IMR-90 (cell line): ENCODE measurements around the gene CADM2. TPM values are rescaled to one million over a fixed set of nuclear protein-coding genes. Genes with fewer than 3 reads are reported as not detected.

ENCODE experiments used
- ATAC-seq: fragments of 200-7000 bp; cut with Tn5 transposase; 2 replicates; pipeline ENCODE4 v1.9.1; 2020; ENCODE audit warnings: low read depth, mild to moderate bottlenecking, moderate library complexity
- BruUV-seq: library from RNA; stranded (reverse); fragments of 400-500 nt; replicated peaks from 2 replicates; lab custom pipeline; 2021; lab: Mats Ljungman, UMichigan
- CTCF ChIA-PET: fragments of 300-600 bp; formaldehyde crosslinking; extraction: SDS; loops from one replicate; lab custom pipeline; 2021; ENCODE audit warnings: antibody characterized with exemption; lab: Yijun Ruan, JAX
- POLR2A ChIA-PET: fragments of 300-600 bp; sonication (Branson Sonifier 250); formaldehyde crosslinking; loops from one replicate; lab custom pipeline; 2022; ENCODE audit warnings: antibody characterized with exemption; ENCODE audit not compliant: unreplicated experiment; lab: Charles Lee
- DNase-seq: peaks from one replicate; pipeline ENCODE4 v3.0.0; 2013
- H2AFZ ChIP-seq: replicated peaks from 2 replicates; pipeline ENCODE3; 2013; ENCODE audit warnings: low read length, mild to moderate bottlenecking; ENCODE audit not compliant: poor library complexity
- H2AK5ac ChIP-seq: 2 replicates; pipeline ENCODE4 v1.6.1; 2013; ENCODE audit warnings: low read depth, low read length, inconsistent platforms
- H2AK9ac ChIP-seq: replicated peaks from 2 replicates; pipeline ENCODE3; 2013; ENCODE audit warnings: mild to moderate bottlenecking, low read depth, low read length, moderate library complexity; ENCODE audit not compliant: poor library complexity
- H2BK120ac ChIP-seq: 2 replicates; pipeline ENCODE4 v1.6.1; 2013; ENCODE audit warnings: low read depth, low read length, inconsistent platforms
- H2BK15ac ChIP-seq: 3 replicates; pipeline ENCODE4 v1.6.1; 2013; ENCODE audit warnings: low read depth, low read length, inconsistent platforms
- H2BK20ac ChIP-seq: 2 replicates; pipeline ENCODE4 v1.6.1; 2013; ENCODE audit warnings: low read depth, mild to moderate bottlenecking, inconsistent platforms, low read length, moderate library complexity
- H2BK5ac ChIP-seq: 2 replicates; pipeline ENCODE4 v1.6.1; 2013; ENCODE audit warnings: mild to moderate bottlenecking, low read depth, low read length, inconsistent platforms; ENCODE audit not compliant: poor library complexity, severe bottlenecking
- H3K14ac ChIP-seq: replicated peaks from 2 replicates; pipeline ENCODE4 v1.6.1; 2013; ENCODE audit warnings: low read depth, low read length, inconsistent platforms
- H3K18ac ChIP-seq: 2 replicates; pipeline ENCODE4 v1.6.1; 2013; ENCODE audit warnings: low read depth, low read length, control low read depth
- H3K23ac ChIP-seq: 2 replicates; pipeline ENCODE4 v1.6.1; 2013; ENCODE audit warnings: low read depth, low read length, inconsistent platforms
- H3K27ac ChIP-seq: 2 replicates; pipeline ENCODE4 v1.5.1; 2013; ENCODE audit warnings: mild to moderate bottlenecking, control low read depth, low read length; ENCODE audit not compliant: insufficient read depth
- H3K27me3 ChIP-seq: 2 replicates; pipeline ENCODE4 v1.6.1; 2013; ENCODE audit warnings: low read length; ENCODE audit not compliant: control insufficient read depth, insufficient read depth
- H3K36me3 ChIP-seq: 2 replicates; pipeline ENCODE4 v1.6.1; 2013; ENCODE audit warnings: low read length, mixed read lengths; ENCODE audit not compliant: control insufficient read depth, insufficient read depth
- H3K4ac ChIP-seq: 2 replicates; pipeline ENCODE4 v1.6.1; 2013; ENCODE audit warnings: low read depth, low read length, inconsistent platforms
- H3K4me1 ChIP-seq: 2 replicates; pipeline ENCODE4 v1.6.1; 2013; ENCODE audit warnings: low read length, mixed read lengths; ENCODE audit not compliant: control insufficient read depth, insufficient read depth
- H3K4me2 ChIP-seq: 2 replicates; pipeline ENCODE4 v1.6.1; 2013; ENCODE audit warnings: low read depth, mild to moderate bottlenecking, control low read depth, low read length, moderate library complexity
- H3K4me3 ChIP-seq: 2 replicates; pipeline ENCODE4 v1.5.1; 2013; ENCODE audit warnings: low read depth, mild to moderate bottlenecking, control low read depth, low read length, moderate library complexity; ENCODE audit not compliant: insufficient read depth
- H3K56ac ChIP-seq: 2 replicates; pipeline ENCODE4 v1.6.1; 2013; ENCODE audit warnings: low read length, inconsistent platforms; ENCODE audit not compliant: insufficient read depth; ENCODE audit errors: extremely low read depth
- H3K79me1 ChIP-seq, 2 experiments: 2 replicates each; pipeline ENCODE4 v1.6.1; 2013; ENCODE audit warnings: low read length in 2 of 2, inconsistent platforms in 1 of 2, low read depth in 1 of 2
- H3K9ac ChIP-seq: 2 replicates; pipeline ENCODE4 v1.6.1; 2013; ENCODE audit warnings: low read depth, low read length, control low read depth
- H3K9me1 ChIP-seq: 2 replicates; pipeline ENCODE4 v1.6.1; 2013; ENCODE audit warnings: low read length, inconsistent platforms; ENCODE audit not compliant: insufficient read depth
- H3K9me3 ChIP-seq: 2 replicates; pipeline ENCODE4 v1.6.1; 2013; ENCODE audit warnings: low read length; ENCODE audit not compliant: control insufficient read depth, insufficient read depth
- H4K20me1 ChIP-seq: 2 replicates; pipeline ENCODE4 v1.6.1; 2013; ENCODE audit warnings: low read length, inconsistent platforms; ENCODE audit not compliant: insufficient read depth
- H4K5ac ChIP-seq: 2 replicates; pipeline ENCODE4 v1.6.1; 2013; ENCODE audit warnings: mild to moderate bottlenecking, low read depth, low read length, control low read depth
- H4K8ac ChIP-seq, 2 experiments: 2 replicates each; pipeline ENCODE4 v1.6.1; 2013; ENCODE audit warnings: low read depth in 2 of 2, low read length in 2 of 2, control low read depth in 1 of 2, inconsistent platforms in 1 of 2
- H4K91ac ChIP-seq: 2 replicates; pipeline ENCODE4 v1.6.1; 2013; ENCODE audit warnings: low read depth, low read length, inconsistent platforms; ENCODE audit not compliant: insufficient read depth
- BHLHE40 ChIP-seq: fragments of 150-350 bp; IDR thresholded peaks from 2 replicates; pipeline ENCODE4 v1.6.1; 2016; ENCODE audit warnings: mild to moderate bottlenecking, low read depth, low read length
- CEBPB ChIP-seq: IDR thresholded peaks from 2 replicates; pipeline ENCODE4 v1.6.1; 2012; ENCODE audit warnings: low read depth, low read length, improper control_type of control experiment
- CHD1 ChIP-seq: IDR thresholded peaks from 2 replicates; pipeline ENCODE4 v1.6.1; 2012; ENCODE audit warnings: low read depth, low read length, improper control_type of control experiment
- CTCF ChIP-seq: conservative IDR thresholded peaks from 2 replicates; pipeline ENCODE4 v1.5.1; 2012; ENCODE audit warnings: mild to moderate bottlenecking, low read depth, low read length, improper control_type of control experiment
- ELK1 ChIP-seq: fragments of 150-350 bp; IDR thresholded peaks from 2 replicates; pipeline ENCODE4 v1.6.1; 2016; ENCODE audit warnings: low read depth, mild to moderate bottlenecking, low read length, moderate library complexity, borderline replicate concordance
- FOS ChIP-seq: fragments of 150-350 bp; IDR thresholded peaks from 2 replicates; pipeline ENCODE4 v1.6.1; 2016; ENCODE audit warnings: low read depth, low read length
- MAFK ChIP-seq: IDR thresholded peaks from 2 replicates; pipeline ENCODE4 v1.6.1; 2012; ENCODE audit warnings: low read depth, low read length, improper control_type of control experiment
- MAZ ChIP-seq: IDR thresholded peaks from 2 replicates; pipeline ENCODE4 v1.6.1; 2012; ENCODE audit warnings: low read depth, mild to moderate bottlenecking, low read length, improper control_type of control experiment, moderate library complexity, borderline replicate concordance
- MXI1 ChIP-seq: IDR thresholded peaks from 2 replicates; pipeline ENCODE4 v1.6.1; 2012; ENCODE audit warnings: low read depth, mild to moderate bottlenecking, low read length, moderate library complexity, borderline replicate concordance
- NFE2L2 ChIP-seq: fragments of 150-350 bp; IDR thresholded peaks from 2 replicates; pipeline ENCODE4 v1.6.1; 2016; ENCODE audit warnings: low read depth, mild to moderate bottlenecking, low read length
- POLR2A ChIP-seq: IDR thresholded peaks from 2 replicates; pipeline ENCODE4 v1.6.1; 2012; ENCODE audit warnings: mild to moderate bottlenecking, low read depth, low read length
- RAD21 ChIP-seq: IDR thresholded peaks from 2 replicates; pipeline ENCODE4 v1.6.1; 2012; ENCODE audit warnings: low read length, improper control_type of control experiment
- RCOR1 ChIP-seq: IDR thresholded peaks from 2 replicates; pipeline ENCODE4 v1.6.1; 2012; ENCODE audit warnings: mild to moderate bottlenecking, low read length, improper control_type of control experiment; ENCODE audit not compliant: insufficient replicate concordance
- RFX5 ChIP-seq: IDR thresholded peaks from 2 replicates; pipeline ENCODE4 v1.8.0; 2012; ENCODE audit warnings: low read depth, mild to moderate bottlenecking, low read length, moderate library complexity
- SMC3 ChIP-seq: fragments of 150-350 bp; IDR thresholded peaks from 2 replicates; pipeline ENCODE4 v1.6.1; 2016; ENCODE audit warnings: low read depth, mild to moderate bottlenecking, antibody characterized with exemption, low read length, moderate library complexity
- USF2 ChIP-seq: fragments of 150-350 bp; IDR thresholded peaks from 2 replicates; pipeline ENCODE4 v1.6.1; 2017; ENCODE audit warnings: mild to moderate bottlenecking, antibody characterized with exemption, low read length, low read depth
- WGBS, 2 experiments: methylation state at CpG; one replicate each; pipeline versions ENCODE4 v1.1.5 to v1.1.7; 2013; ENCODE audit warnings: missing lambda C conversion rate in 2 of 2; ENCODE audit not compliant: insufficient read length in 1 of 2; ENCODE audit errors: extremely low coverage in 2 of 2; 5-methylcytosine and 5-hydroxymethylcytosine counted together
- dilution Hi-C: fragments of 300-500 bp; cut with HindIII; formaldehyde crosslinking; loops from one replicate; pipeline ENCODE4 v1.14.3; 2018; ENCODE audit warnings: low sequenced_read_pairs; ENCODE audit not compliant: unreplicated experiment
- in situ Hi-C: fragments of 300-500 bp; cut with MboI; formaldehyde crosslinking; loops from 3 replicates; pipeline ENCODE4 v1.14.3; 2019; ENCODE audit warnings: low sequenced_read_pairs, inconsistent platforms, mixed read lengths
- intact Hi-C: fragments of 100-400 bp; cut with micrococcal nuclease; formaldehyde crosslinking; loops from 2 replicates; pipeline ENCODE4 v1.10.0; 2022
- polyA plus RNA-seq, 3 experiments: library from polyadenylated mRNA; depleted of rRNA; stranded (reverse); fragments of >200 nt; gene quantifications; 2 replicates each; pipeline ENCODE4 v1.2.3, GENCODE V29; 2012; ENCODE audit warnings: low replicate concordance in 1 of 3
- total RNA-seq: library from RNA; depleted of rRNA; stranded (reverse); fragments of >200 nt; gene quantifications from 2 replicates; pipeline ENCODE4 v1.2.3, GENCODE V29; 2012

Gene CADM2
- total and polyA plus RNA-seq, 2 of the 4 experiments (the other 2 are of a cell fraction), result not detected

GRCh38 chr3:84925571-84925970 lies 33.2 kb upstream of the CADM2 start:
- no peaks in the 10 kb centered on the region for H3K36me3 ChIP-seq
- DNase-seq (no peak), ATAC-seq (no peak)
- no peak overlapping the region for H2AK9ac ChIP-seq
- no peaks in the 10 kb centered on the region for H3K79me1 ChIP-seq
- in situ Hi-C loops (no loop called here), dilution Hi-C loops (no loop called here), intact Hi-C loops (no loop called here)
- no peak overlapping the region for H3K9ac ChIP-seq
- no peak overlapping the region for H3K4me3 ChIP-seq
- TF ChIP-seq NFE2L2 (no peak), MXI1 (no peak), RCOR1 (no peak), BHLHE40 (no peak), CEBPB (no peak), RFX5 (no peak), MAFK (no peak), FOS (no peak), POLR2A (no peak), CHD1 (no peak), SMC3 (no peak), MAZ (no peak), CTCF (no peak), ELK1 (no peak), USF2 (no peak), RAD21 (no peak)
- no peak overlapping the region for H4K5ac ChIP-seq
- H4K20me1 ChIP-seq, result no peaks in the 10 kb centered on the region
- no TSS peak for BruUV-seq
- no peak overlapping the region for H2AFZ ChIP-seq
- H3K14ac ChIP-seq, result no peak overlapping the region
- H2BK120ac ChIP-seq, result no peak overlapping the region
- H3K9me1 ChIP-seq, result no peaks in the 10 kb centered on the region
- H2BK20ac ChIP-seq, result no peak overlapping the region
- H3K56ac ChIP-seq, result no peak overlapping the region
- no peak overlapping the region for H3K4ac ChIP-seq
- CTCF ChIA-PET, result no interaction called here
- H3K18ac ChIP-seq, result no peak overlapping the region
- POLR2A ChIA-PET, result no interaction called here
- H3K27me3 ChIP-seq, result no peaks in the 10 kb centered on the region
- H3K23ac ChIP-seq, result no peak overlapping the region
- no peaks in the 10 kb centered on the region for H3K4me1 ChIP-seq
- H4K91ac ChIP-seq, result no peak overlapping the region
- H4K8ac ChIP-seq, result no peak overlapping the region
- peaks cover 2% of the 10 kb centered on the region; the same call in 1 of the 2 replicates for H3K9me3 ChIP-seq
- no peak overlapping the region for H2AK5ac ChIP-seq
- H3K4me2 ChIP-seq, result no peak overlapping the region
- no peak overlapping the region for H2BK15ac ChIP-seq
- H3K27ac ChIP-seq, result no peak overlapping the region
- no peak overlapping the region for H2BK5ac ChIP-seq
- WGBS, 2 experiments, result no CpG with 5 or more reads among the region's 1 CpG
